ENCODE results near the gene RSPO4. TPM values are rescaled to one million over a fixed set of nuclear protein-coding genes. Genes with fewer than 3 reads are reported as not detected.

The RSPO4 gene
- total RNA-seq, 1 donor from 2014 or later: 0.34 TPM

DNA sequence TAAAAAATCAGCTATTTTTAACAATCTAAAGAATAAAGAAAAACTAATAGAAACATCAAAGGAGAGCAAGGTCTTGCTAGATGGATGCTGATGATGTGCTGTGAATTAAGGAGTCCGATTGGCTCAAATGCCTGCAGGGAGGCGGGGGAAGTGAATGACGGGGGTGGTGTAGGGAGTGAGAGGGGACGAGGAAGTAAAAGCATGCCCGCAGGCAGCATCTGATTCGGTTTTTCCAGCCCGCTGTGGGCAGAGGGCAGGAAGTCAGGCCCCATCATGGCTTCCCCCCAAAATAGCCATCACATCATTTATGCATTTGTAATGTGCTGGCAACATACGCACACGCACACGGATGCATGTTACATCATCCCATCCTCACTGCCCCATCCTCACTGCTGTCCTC is 10.3 kb downstream of the RSPO4 start:
- Histone ChIP-seq H2AFZ (ENCODE audit: low read depth, low read length) (no peak overlapping the region), H3K9ac (ENCODE audit: low read length) (no peak overlapping the region), H3K27me3 (ENCODE audit: insufficient read depth, low read length) (peaks cover 2% of the 10 kb centered on the region), H3K9me3 (ENCODE audit: insufficient read depth, low read depth, low read length) (no peaks in the 10 kb centered on the region), H3K36me3 (ENCODE audit: insufficient read depth, low read length) (no peaks in the 10 kb centered on the region), H4K20me1 (ENCODE audit: insufficient read depth, low read length) (no peaks in the 10 kb centered on the region), H3K79me2 (ENCODE audit: insufficient read depth, low read length) (no peaks in the 10 kb centered on the region), H3K4me1 (ENCODE audit: insufficient read depth, low read length) (no peaks in the 10 kb centered on the region), H3K4me2 (ENCODE audit: low read length) (no peak overlapping the region), H3K4me3 (ENCODE audit: insufficient read depth, low read depth, low read length) (no peak overlapping the region), H3K27ac (ENCODE audit: low read depth, low read length) (no peak overlapping the region)
- Mint-ChIP-seq H3K9me3 (ENCODE audit: unreplicated experiment) (no peaks in the 10 kb centered on the region), H3K36me3 (ENCODE audit: low read depth, unreplicated experiment) (no peaks in the 10 kb centered on the region), H3K27me3 (ENCODE audit: low read depth, unreplicated experiment) (peaks cover 35% of the 10 kb centered on the region), H3K4me1 (ENCODE audit: low read depth, unreplicated experiment) (peaks cover under 1% of the 10 kb centered on the region), H3K4me3 (ENCODE audit: unreplicated experiment) (no peak overlapping the region), H3K27ac (ENCODE audit: unreplicated experiment) (no peak overlapping the region)
- no peak for DNase-seq (ENCODE audit: low read depth)
- FAIRE-seq: no peak
- no peak for TF ChIP-seq EZH2 (IDR thresholded peaks at IDR 0.05; ENCODE audit: insufficient read depth, low read length)
- TF ChIP-seq, protein P1, sequence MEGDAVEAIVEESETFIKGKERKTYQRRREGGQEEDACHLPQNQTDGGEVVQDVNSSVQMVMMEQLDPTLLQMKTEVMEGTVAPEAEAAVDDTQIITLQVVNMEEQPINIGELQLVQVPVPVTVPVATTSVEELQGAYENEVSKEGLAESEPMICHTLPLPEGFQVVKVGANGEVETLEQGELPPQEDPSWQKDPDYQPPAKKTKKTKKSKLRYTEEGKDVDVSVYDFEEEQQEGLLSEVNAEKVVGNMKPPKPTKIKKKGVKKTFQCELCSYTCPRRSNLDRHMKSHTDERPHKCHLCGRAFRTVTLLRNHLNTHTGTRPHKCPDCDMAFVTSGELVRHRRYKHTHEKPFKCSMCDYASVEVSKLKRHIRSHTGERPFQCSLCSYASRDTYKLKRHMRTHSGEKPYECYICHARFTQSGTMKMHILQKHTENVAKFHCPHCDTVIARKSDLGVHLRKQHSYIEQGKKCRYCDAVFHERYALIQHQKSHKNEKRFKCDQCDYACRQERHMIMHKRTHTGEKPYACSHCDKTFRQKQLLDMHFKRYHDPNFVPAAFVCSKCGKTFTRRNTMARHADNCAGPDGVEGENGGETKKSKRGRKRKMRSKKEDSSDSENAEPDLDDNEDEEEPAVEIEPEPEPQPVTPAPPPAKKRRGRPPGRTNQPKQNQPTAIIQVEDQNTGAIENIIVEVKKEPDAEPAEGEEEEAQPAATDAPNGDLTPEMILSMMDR (IDR thresholded peaks at IDR 0.05; ENCODE audit: insufficient read depth, low read depth, low read length): no peak

- Mint-ChIP-seq H3K27me3 (ENCODE audit: low read depth, unreplicated experiment) (peaks cover 25% of the 10 kb centered on the region), H3K36me3 (ENCODE audit: low read depth, unreplicated experiment) (no peaks in the 10 kb centered on the region), H3K27ac (ENCODE audit: unreplicated experiment) (no peak overlapping the region), H3K9me3 (ENCODE audit: unreplicated experiment) (no peaks in the 10 kb centered on the region), H3K4me3 (ENCODE audit: unreplicated experiment) (no peak overlapping the region), H3K4me1 (ENCODE audit: low read depth, unreplicated experiment) (peaks cover 5% of the 10 kb centered on the region)
- H3K27ac ChIP-seq (ENCODE audit: low read depth, low read length): no peak overlapping the region
- H3K4me2 ChIP-seq (ENCODE audit: low read length): no peak overlapping the region
- H3K4me3 ChIP-seq (ENCODE audit: insufficient read depth, low read depth, low read length): no peak overlapping the region
- H3K4me1 ChIP-seq (ENCODE audit: insufficient read depth, low read length): no peaks in the 10 kb centered on the region
- FAIRE-seq: no peak
- DNase-seq (ENCODE audit: low read depth): no peak
- no peak overlapping the region for H2AFZ ChIP-seq (ENCODE audit: low read depth, low read length)
- H3K27me3 ChIP-seq (ENCODE audit: insufficient read depth, low read length): peaks cover 2% of the 10 kb centered on the region
- TF ChIP-seq EZH2 (IDR thresholded peaks at IDR 0.05; ENCODE audit: insufficient read depth, low read length): no peak
- TF ChIP-seq, protein P1 (IDR thresholded peaks at IDR 0.05; ENCODE audit: insufficient read depth, low read depth, low read length): no peak
- H3K9ac ChIP-seq (ENCODE audit: low read length): no peak overlapping the region
- no peaks in the 10 kb centered on the region for H4K20me1 ChIP-seq (ENCODE audit: insufficient read depth, low read length)
- no peaks in the 10 kb centered on the region for H3K9me3 ChIP-seq (ENCODE audit: insufficient read depth, low read depth, low read length)
- H3K79me2 ChIP-seq (ENCODE audit: insufficient read depth, low read length): no peaks in the 10 kb centered on the region
- no peaks in the 10 kb centered on the region for H3K36me3 ChIP-seq (ENCODE audit: insufficient read depth, low read length)
These were observed 11.7 kb downstream of the RSPO4 start for GRCh38 chr20:990293-990959.

DNA sequence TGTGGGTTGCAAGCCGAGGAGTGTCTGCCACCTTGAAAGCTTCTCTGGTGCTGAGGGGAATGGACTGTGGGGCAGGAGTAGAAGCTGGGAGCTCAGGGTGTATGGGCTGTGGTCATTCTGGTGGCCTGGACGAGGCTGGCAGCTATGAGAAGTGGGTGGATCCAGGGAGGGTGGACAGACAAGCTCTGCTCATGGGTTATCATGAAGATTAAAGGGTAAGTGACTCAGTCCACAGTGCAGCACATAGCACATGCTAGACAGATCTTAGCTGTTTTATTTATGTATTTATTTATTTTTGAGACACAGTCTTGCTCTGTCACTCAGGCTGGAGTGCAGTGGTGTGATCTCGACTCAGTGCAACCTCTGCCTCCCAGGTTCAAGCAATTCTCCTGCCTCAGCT is 13.8 kb downstream of the RSPO4 start:
- Mint-ChIP-seq H3K4me3 (ENCODE audit: unreplicated experiment) (no peak overlapping the region), H3K9me3 (ENCODE audit: unreplicated experiment) (no peaks in the 10 kb centered on the region), H3K4me1 (ENCODE audit: low read depth, unreplicated experiment) (peaks cover 5% of the 10 kb centered on the region), H3K36me3 (ENCODE audit: low read depth, unreplicated experiment) (no peaks in the 10 kb centered on the region), H3K27ac (ENCODE audit: unreplicated experiment) (peak overlapping the region; percentile 41), H3K27me3 (ENCODE audit: low read depth, unreplicated experiment) (peaks cover 19% of the 10 kb centered on the region)
- Histone ChIP-seq H4K20me1 (ENCODE audit: insufficient read depth, low read length) (no peaks in the 10 kb centered on the region), H2AFZ (ENCODE audit: low read depth, low read length) (no peak overlapping the region), H3K9me3 (ENCODE audit: insufficient read depth, low read depth, low read length) (no peaks in the 10 kb centered on the region), H3K36me3 (ENCODE audit: insufficient read depth, low read length) (no peaks in the 10 kb centered on the region), H3K27ac (ENCODE audit: low read depth, low read length) (no peak overlapping the region), H3K4me3 (ENCODE audit: insufficient read depth, low read depth, low read length) (no peak overlapping the region), H3K9ac (ENCODE audit: low read length) (no peak overlapping the region), H3K27me3 (ENCODE audit: insufficient read depth, low read length) (peaks cover 2% of the 10 kb centered on the region), H3K4me1 (ENCODE audit: insufficient read depth, low read length) (no peaks in the 10 kb centered on the region), H3K4me2 (ENCODE audit: low read length) (no peak overlapping the region), H3K79me2 (ENCODE audit: insufficient read depth, low read length) (no peaks in the 10 kb centered on the region)
- TF ChIP-seq, protein P1 (IDR thresholded peaks at IDR 0.05; ENCODE audit: insufficient read depth, low read depth, low read length): no peak
- TF ChIP-seq EZH2 (IDR thresholded peaks at IDR 0.05; ENCODE audit: insufficient read depth, low read length): no peak
- FAIRE-seq (no peak), DNase-seq (ENCODE audit: low read depth) (no peak)
